Spinal cord (tissue), 10 donors: ENCODE measurements around the gene ZNF473. TPM values are rescaled to one million over a fixed set of nuclear protein-coding genes. Genes with fewer than 3 reads are reported as not detected.
A peak's percentile ranks its signal among the peaks of the same experiment; 100 is the strongest.

Experiments
- DNase-seq, 6 donors: peaks; one replicate each; pipeline versions ENCODE4 v3.0.0 to v3.0.0-alpha.2; 2013 to 2015; ENCODE audit warnings: low spot score in 6 of 6, low read depth in 4 of 6
- H3K27ac ChIP-seq: one replicate; pipeline ENCODE4 v1.5.1; 2013; ENCODE audit warnings: low read depth, low read length, control low read depth
- H3K27me3 ChIP-seq: one replicate; pipeline ENCODE4 v1.6.1; 2013; ENCODE audit warnings: low read length; ENCODE audit not compliant: control insufficient read depth, insufficient read depth
- H3K36me3 ChIP-seq: one replicate; pipeline ENCODE4 v1.6.1; 2013; ENCODE audit warnings: low read length; ENCODE audit not compliant: control insufficient read depth, insufficient read depth
- H3K4me1 ChIP-seq: one replicate; pipeline ENCODE4 v1.6.1; 2013; ENCODE audit warnings: low read length; ENCODE audit not compliant: control insufficient read depth, insufficient read depth
- H3K4me3 ChIP-seq: one replicate; pipeline ENCODE4 v1.5.1; 2013; ENCODE audit warnings: low read depth, low read length, control low read depth
- H3K9me3 ChIP-seq: one replicate; pipeline ENCODE4 v1.6.1; 2013; ENCODE audit warnings: low read length; ENCODE audit not compliant: control insufficient read depth, insufficient read depth
- WGBS: methylation state at CpG from one replicate; pipeline ENCODE4 v1.1.5; 2013; ENCODE audit warnings: missing lambda C conversion rate; ENCODE audit not compliant: insufficient coverage; 5-methylcytosine and 5-hydroxymethylcytosine counted together
- polyA plus RNA-seq, 2 donors: library from polyadenylated mRNA; unstranded; fragments of 120-200 nt; gene quantifications; one replicate each; pipeline ENCODE4 v1.2.1, GENCODE V29; 2013; ENCODE audit not compliant: insufficient read length in 2 of 2
- total RNA-seq, 2 donors: library from RNA; depleted of rRNA in 1 of 2; stranded (reverse); fragments of 120-200 nt in 1 of 2; fragments of >200 nt in 1 of 2; gene quantifications; one replicate each; pipeline versions ENCODE4 v1.2.3 to v1.2.4, GENCODE V29; 2013 to 2014
- donor health status: healthy.

Gene ZNF473
- total and polyA plus RNA-seq, 4 donors: 10.0 to 14.8 (median 14.0) TPM

DNA sequence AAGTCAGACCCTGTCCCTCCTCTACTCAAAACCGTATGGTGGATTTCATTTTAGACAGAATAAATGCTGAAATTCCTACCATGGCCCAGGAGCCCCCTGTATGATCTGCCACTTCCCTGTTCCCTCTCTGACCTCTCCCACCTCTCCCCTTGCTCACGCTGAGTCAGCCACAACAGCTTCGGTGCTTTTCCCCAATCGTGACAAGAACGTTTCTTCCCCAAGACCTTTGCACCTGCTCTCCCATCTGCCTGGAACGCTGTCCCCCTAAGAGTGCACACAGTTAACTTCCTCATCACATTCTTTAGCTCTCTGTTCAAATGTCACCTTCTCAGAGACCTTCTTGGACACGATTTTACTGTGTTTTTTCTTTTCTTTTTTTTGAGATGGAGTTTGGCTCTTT lies 3.0 kb upstream of the ZNF473 start:
- Histone ChIP-seq H3K4me3 (no peak overlapping the region), H3K4me1 (peaks cover 25% of the 10 kb centered on the region), H3K36me3 (peaks cover 27% of the 10 kb centered on the region), H3K9me3 (no peaks in the 10 kb centered on the region), H3K27ac (no peak overlapping the region), H3K27me3 (no peaks in the 10 kb centered on the region)
- 84% methylated on average over 6 of the region's 7 CpGs for WGBS
- no peak for DNase-seq

DNA sequence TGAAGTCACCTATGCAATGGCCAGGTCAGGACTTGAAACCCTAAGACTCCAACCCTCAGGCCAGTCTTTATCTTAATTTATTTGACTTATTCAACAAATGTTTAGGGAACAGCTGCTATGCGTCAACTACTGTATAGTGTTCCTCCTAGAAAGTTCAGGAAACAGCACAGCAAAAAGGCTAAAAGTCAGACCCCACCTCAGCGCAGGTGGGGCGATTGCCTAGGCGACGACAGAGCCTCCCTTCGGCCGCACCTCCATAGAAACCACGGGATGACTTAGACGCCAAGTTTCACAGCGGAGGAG lies 1.1 kb upstream of the ZNF473 start:
- H3K9me3 ChIP-seq: no peaks in the 10 kb centered on the region
- no peak for DNase-seq
- 0% methylated on average over 10 of the region's 10 CpGs for WGBS
- H3K4me3 ChIP-seq: peak overlapping the region; percentile 98
- H3K36me3 ChIP-seq: peaks cover 23% of the 10 kb centered on the region
- H3K27ac ChIP-seq: peak overlapping the region; percentile 89
- H3K4me1 ChIP-seq: peaks cover 25% of the 10 kb centered on the region
- no peaks in the 10 kb centered on the region for H3K27me3 ChIP-seq

DNA sequence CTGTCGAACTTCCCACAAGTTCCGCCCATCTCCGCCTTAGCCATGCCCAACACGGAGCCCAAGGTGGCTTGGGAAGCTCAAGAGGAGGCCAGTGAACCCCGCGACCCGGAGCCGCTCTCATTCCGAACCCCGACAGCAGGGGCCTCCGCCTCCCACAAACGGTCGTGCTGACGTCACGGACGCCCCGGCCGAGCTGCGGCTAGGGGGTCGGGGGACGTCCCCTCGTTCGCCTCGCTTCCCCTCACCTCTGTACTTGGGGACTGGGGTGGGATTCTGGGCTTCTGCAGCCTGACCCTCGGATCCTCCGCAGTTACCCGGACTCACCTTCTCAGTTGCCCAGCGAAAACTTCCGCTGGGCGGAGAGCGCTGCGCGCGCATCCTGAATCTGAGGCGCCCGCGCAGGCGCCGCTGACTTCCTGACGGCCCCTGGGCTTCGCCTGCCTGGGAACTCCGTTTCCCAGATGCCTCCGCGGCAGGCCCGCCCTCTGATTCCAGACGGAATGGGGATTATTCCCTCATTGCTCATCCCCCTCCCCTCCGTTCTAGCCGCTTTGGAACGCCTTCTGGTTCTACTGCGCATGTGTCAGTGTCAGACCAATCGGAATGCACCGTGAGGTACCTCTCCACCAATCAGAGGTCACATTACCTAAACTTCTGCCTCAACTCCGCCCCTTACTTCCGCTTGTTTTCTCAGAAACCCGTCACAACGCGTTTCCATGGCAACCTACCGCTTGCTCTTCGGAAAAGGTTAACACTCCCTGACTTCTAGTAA lies 597 bp upstream of the ZNF473 start, which contains the start of gene VRK3:
Gene VRK3, minus strand, starts transcription at position 351 of the 772 bp plus-strand sequence. CDS start 9,210 bp downstream, outside the sequence.
- DNase-seq: peak; percentile 100
- Histone ChIP-seq H3K4me1 (peaks cover 25% of the 10 kb centered on the region), H3K4me3 (peak within 1 kb of the TSS; percentile 98), H3K9me3 (no peaks in the 10 kb centered on the region), H3K27me3 (no peaks in the 10 kb centered on the region), H3K27ac (peak within 1 kb of the TSS; percentile 90), H3K36me3 (peaks cover 22% of the 10 kb centered on the region)
- WGBS: 0% methylated on average over 54 of the region's 59 CpGs

DNA sequence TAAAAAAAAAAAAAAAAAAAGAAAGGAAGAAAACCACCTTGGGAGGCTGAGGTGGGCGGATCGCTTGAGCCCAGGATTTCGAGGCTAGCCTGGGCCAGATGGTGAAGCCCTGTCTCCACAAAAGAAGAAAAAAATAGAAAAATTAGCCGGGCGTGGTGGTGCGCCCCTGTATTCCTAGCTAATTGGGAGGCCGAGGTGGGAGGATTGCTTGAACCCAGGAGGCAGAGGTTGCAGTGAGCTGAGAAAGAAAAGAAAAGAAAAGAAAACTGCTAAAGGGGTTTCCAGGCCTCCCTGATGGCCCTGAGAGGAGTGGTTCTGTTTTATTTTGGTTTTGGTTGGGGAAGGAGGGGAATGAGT lies 723 bp downstream of the ZNF473 start:
- Histone ChIP-seq H3K4me3 (peak overlapping the region; percentile 88), H3K36me3 (peaks cover 27% of the 10 kb centered on the region), H3K9me3 (no peaks in the 10 kb centered on the region), H3K27ac (no peak overlapping the region), H3K4me1 (peaks cover 25% of the 10 kb centered on the region), H3K27me3 (no peaks in the 10 kb centered on the region)
- WGBS: 90% methylated on average over 7 of the region's 7 CpGs
- no peak for DNase-seq

DNA sequence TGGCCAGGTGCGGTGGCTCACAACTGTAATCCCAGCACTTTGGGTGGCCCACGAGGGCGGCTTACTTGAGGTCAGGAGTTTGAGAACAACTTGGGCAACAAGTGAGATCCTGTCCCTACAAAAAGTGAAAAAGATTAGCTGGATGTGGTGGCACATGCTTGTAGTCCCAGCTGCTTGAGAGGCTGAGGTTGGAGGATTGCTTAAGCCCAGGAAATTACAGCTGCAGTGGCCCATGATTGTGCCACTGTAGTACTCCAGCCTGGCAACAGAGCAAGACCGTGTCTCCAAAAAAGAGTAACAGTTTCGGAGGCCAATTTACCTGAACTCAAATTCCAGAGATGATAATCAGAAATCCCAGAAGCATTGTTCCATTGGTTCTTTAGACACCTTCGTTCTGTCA lies 4.4 kb downstream of the ZNF473 start:
- WGBS: 80% methylated on average over 6 of the region's 6 CpGs
- Histone ChIP-seq H3K4me1 (peaks cover 16% of the 10 kb centered on the region), H3K9me3 (no peaks in the 10 kb centered on the region), H3K4me3 (no peak overlapping the region), H3K27me3 (no peaks in the 10 kb centered on the region), H3K36me3 (peaks cover 54% of the 10 kb centered on the region), H3K27ac (no peak overlapping the region)
- DNase-seq: no peak

DNA sequence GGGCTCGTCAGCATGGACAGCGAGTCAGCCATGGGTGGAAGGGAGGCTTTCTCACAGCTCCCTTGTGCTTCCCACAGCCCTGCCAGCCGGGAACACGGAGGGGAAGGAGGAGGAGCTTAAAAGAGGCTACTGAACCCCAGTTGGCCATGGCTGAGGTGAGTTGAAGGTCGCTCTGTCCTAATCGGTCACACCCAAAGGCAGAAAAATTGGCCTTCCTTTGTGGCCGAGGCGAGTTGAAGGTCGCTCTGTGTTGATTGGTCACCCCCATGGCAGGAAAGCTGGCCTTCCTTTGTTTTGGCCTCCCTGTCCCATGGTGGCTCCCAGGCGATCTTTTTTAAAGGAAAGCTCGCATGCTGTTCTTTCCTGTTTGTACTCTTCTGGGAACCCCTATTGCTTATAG lies 5.1 kb downstream of the ZNF473 start:
- no peaks in the 10 kb centered on the region for H3K9me3 ChIP-seq
- WGBS: 71% methylated on average over 8 of the region's 11 CpGs
- H3K36me3 ChIP-seq: peaks cover 57% of the 10 kb centered on the region
- no peak overlapping the region for H3K4me3 ChIP-seq
- no peaks in the 10 kb centered on the region for H3K27me3 ChIP-seq
- peaks cover 15% of the 10 kb centered on the region for H3K4me1 ChIP-seq
- no peak overlapping the region for H3K27ac ChIP-seq
- DNase-seq: no peak

DNA sequence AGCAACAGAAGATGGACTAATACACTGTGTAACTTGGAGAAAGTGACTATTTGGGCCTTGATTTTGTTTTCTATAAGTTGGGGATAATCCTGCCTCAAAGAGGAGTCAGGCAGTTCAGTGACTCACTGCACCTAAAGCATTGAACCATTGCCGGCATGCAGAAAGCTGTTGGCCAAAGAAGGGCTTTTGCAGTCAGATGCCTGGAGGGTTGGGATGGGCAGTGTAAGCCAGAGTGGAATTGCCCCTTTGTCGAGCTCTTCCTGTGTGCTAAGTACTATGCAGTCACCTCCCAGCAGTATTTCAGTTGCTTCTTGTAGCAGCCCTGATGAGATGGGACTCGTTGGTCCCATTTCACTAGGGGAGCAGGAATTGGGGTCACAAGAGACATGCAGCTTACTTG lies 11.1 kb downstream of the ZNF473 start:
- H3K27me3 ChIP-seq: no peaks in the 10 kb centered on the region

DNA sequence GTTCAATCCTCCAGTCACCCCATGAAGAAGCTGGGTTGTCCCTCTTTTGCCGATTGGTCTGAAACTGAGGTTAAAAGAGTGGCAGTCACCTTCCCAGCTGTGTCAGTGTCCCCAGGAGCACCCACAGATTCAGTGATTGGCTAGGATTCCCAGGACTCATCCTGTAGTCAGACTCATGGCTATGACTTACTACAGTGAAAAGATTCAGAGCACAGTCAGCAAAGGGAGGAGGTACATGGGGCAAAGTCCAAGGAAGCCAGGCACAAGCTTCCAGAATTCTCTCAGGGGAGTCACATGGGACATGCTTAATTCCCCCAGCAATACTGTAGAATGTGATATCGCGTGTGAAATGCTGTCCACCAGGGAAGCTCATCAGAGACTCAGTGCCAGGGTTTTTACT lies 14.2 kb downstream of the ZNF473 start:
- WGBS: 88% methylated on average over 1 of the region's 3 CpGs
- H3K27me3 ChIP-seq: no peaks in the 10 kb centered on the region
- H3K27ac ChIP-seq: no peak overlapping the region

More for the DNA sequence above, 11.1 kb downstream of the ZNF473 start:
- 100% methylated on average over 2 of the region's 3 CpGs for WGBS
- H3K36me3 ChIP-seq: peaks cover 80% of the 10 kb centered on the region
- H3K4me1 ChIP-seq: no peaks in the 10 kb centered on the region
- H3K4me3 ChIP-seq: no peak overlapping the region
- no peaks in the 10 kb centered on the region for H3K9me3 ChIP-seq
- DNase-seq: no peak
- no peak overlapping the region for H3K27ac ChIP-seq

DNA sequence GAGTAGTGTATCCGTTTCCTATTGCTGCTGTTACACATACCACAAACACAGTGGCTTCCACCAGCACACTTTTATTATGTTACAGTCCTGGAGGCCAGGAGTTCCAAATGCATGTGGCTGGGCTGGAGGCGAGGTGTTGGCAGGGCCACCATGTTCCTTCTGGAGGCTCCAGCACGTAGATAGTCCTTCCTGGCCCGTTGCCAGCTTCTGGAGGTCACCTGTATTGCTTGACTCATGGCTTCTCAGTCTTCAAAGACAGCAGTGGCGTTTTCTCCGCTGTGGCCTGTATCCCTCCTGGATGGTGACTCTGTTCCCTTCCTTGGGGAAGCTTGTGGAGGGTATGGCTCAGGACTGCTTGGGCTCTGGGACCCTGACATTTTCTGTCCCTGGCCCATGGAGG lies 15.2 kb downstream of the ZNF473 start:
- Histone ChIP-seq H3K4me1 (no peaks in the 10 kb centered on the region), H3K9me3 (no peaks in the 10 kb centered on the region), H3K4me3 (no peak overlapping the region), H3K36me3 (peaks cover 71% of the 10 kb centered on the region), H3K27me3 (no peaks in the 10 kb centered on the region), H3K27ac (no peak overlapping the region)
- WGBS: 93% methylated on average over 5 of the region's 6 CpGs
- no peak for DNase-seq

More for the DNA sequence above, 14.2 kb downstream of the ZNF473 start:
- Histone ChIP-seq H3K4me3 (no peak overlapping the region), H3K36me3 (peaks cover 68% of the 10 kb centered on the region), H3K9me3 (no peaks in the 10 kb centered on the region), H3K4me1 (no peaks in the 10 kb centered on the region)
- no peak for DNase-seq

DNA sequence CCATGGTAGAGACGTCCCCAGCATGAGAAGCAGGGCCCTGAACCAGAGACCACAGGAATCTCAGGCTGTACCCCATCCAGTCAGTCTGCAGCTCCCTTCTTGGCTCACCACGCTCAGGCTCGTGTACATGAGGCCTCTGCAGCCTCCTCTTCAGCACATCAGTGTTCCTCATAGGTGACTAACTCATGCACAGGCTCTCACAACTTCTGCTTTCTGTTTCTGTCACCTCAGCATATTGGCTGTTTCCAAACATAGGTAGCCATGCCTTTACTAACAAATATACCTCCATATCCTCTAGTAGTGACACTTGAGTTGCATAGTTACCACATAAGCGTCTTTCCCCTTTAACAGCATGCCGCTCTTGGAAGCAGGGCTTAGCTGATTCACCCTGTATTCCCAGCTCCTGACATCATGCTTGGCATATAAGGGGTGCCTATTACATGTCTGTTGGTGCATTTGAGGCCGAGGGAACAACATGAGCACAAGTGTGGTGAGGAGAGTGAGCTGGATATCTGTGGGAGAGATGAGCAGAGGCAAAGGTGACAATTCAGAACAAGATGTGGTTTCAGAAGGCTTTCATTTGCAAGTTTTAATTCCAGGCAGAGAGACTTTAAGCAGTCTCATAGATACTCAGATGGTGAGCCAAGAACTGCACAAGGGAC lies 16.7 kb downstream of the ZNF473 start:
- Histone ChIP-seq H3K27ac (no peak overlapping the region), H3K4me1 (no peaks in the 10 kb centered on the region), H3K36me3 (peaks cover 66% of the 10 kb centered on the region), H3K9me3 (no peaks in the 10 kb centered on the region), H3K27me3 (no peaks in the 10 kb centered on the region), H3K4me3 (no peak overlapping the region)
- DNase-seq: no peak
- 93% methylated on average over 5 of the region's 6 CpGs for WGBS
